Osteocyte (in vitro differentiated cells): ENCODE data around the gene CD1D. TPM values are rescaled to one million over a fixed set of nuclear protein-coding genes. Genes with fewer than 3 reads are reported as not detected.

ENCODE experiments used
- DNase-seq: peaks from one replicate; pipeline ENCODE4 v3.0.0; 2021; ENCODE audit warnings: mixed read lengths; ENCODE audit not compliant: unreplicated experiment; ENCODE audit errors: extremely low spot score
- H3K27ac Mint-ChIP-seq: one replicate; pipeline ENCODE4 v1.8.0; 2021; ENCODE audit warnings: mild to moderate bottlenecking, mixed read lengths; ENCODE audit not compliant: unreplicated experiment
- H3K27me3 Mint-ChIP-seq: one replicate; pipeline ENCODE4 v1.8.0; 2021; ENCODE audit warnings: mixed read lengths; ENCODE audit not compliant: unreplicated experiment
- H3K36me3 Mint-ChIP-seq: one replicate; pipeline ENCODE4 v1.8.0; 2021; ENCODE audit warnings: mixed read lengths; ENCODE audit not compliant: unreplicated experiment
- H3K4me1 Mint-ChIP-seq: one replicate; pipeline ENCODE4 v1.8.0; 2021; ENCODE audit warnings: mixed read lengths; ENCODE audit not compliant: unreplicated experiment
- H3K4me3 Mint-ChIP-seq: one replicate; pipeline ENCODE4 v1.8.0; 2021; ENCODE audit warnings: mild to moderate bottlenecking, moderate library complexity, mixed read lengths; ENCODE audit not compliant: unreplicated experiment
- H3K9me3 Mint-ChIP-seq: one replicate; pipeline ENCODE4 v1.8.0; 2021; ENCODE audit warnings: mixed read lengths; ENCODE audit not compliant: unreplicated experiment
- CTCF ChIP-seq: fragments of 200-600 bp; sonication (generic); IDR thresholded peaks from 2 replicates; pipeline ENCODE4 v1.5.0; 2021; ENCODE audit warnings: antibody characterized with exemption, mild to moderate bottlenecking, moderate library complexity
- total RNA-seq: library from RNA; stranded (reverse); gene quantifications from 2 replicates; pipeline ENCODE4 v1.2.1, GENCODE V29; 2021

CD1D gene
- total RNA-seq, 1 donor from 2014 or later: not detected

- H3K4me3 Mint-ChIP-seq: no peak overlapping the region
- H3K27ac Mint-ChIP-seq: no peak overlapping the region
- peaks cover 30% of the 10 kb centered on the region for H3K4me1 Mint-ChIP-seq
- no peaks in the 10 kb centered on the region for H3K9me3 Mint-ChIP-seq
- no peaks in the 10 kb centered on the region for H3K36me3 Mint-ChIP-seq
- peaks cover 8% of the 10 kb centered on the region for H3K27me3 Mint-ChIP-seq
- TF ChIP-seq CTCF: no peak
- no peak for DNase-seq
Measured at GRCh38 chr1:158146739-158147138, 34.0 kb upstream of the CD1D start.

- peaks cover 30% of the 10 kb centered on the region for H3K4me1 Mint-ChIP-seq
- peaks cover 12% of the 10 kb centered on the region for H3K27me3 Mint-ChIP-seq
- no peak for DNase-seq
- no peak overlapping the region for H3K4me3 Mint-ChIP-seq
- no peaks in the 10 kb centered on the region for H3K9me3 Mint-ChIP-seq
- TF ChIP-seq CTCF: no peak
- no peaks in the 10 kb centered on the region for H3K36me3 Mint-ChIP-seq
- no peak overlapping the region for H3K27ac Mint-ChIP-seq
Measured at GRCh38 chr1:158147401-158147800, 33.3 kb upstream of the CD1D start.

GRCh38 chr1:158147869-158148268, 32.8 kb upstream of the CD1D start:
- Mint-ChIP-seq H3K4me1 (peaks cover 30% of the 10 kb centered on the region), H3K27me3 (peaks cover 17% of the 10 kb centered on the region)

GRCh38 chr1:158148468-158148867, 32.2 kb upstream of the CD1D start:
- Mint-ChIP-seq H3K9me3 (no peaks in the 10 kb centered on the region), H3K4me3 (peak overlapping the region; percentile 76), H3K4me1 (peaks cover 30% of the 10 kb centered on the region), H3K36me3 (no peaks in the 10 kb centered on the region), H3K27me3 (peaks cover 21% of the 10 kb centered on the region), H3K27ac (no peak overlapping the region)
- no peak for TF ChIP-seq CTCF
- DNase-seq: no peak

More at GRCh38 chr1:158147869-158148268, 32.8 kb upstream of the CD1D start:
- Mint-ChIP-seq H3K9me3 (no peaks in the 10 kb centered on the region), H3K27ac (no peak overlapping the region), H3K36me3 (no peaks in the 10 kb centered on the region), H3K4me3 (no peak overlapping the region)
- no peak for TF ChIP-seq CTCF
- no peak for DNase-seq

- H3K4me3 Mint-ChIP-seq: peak overlapping the region; percentile 76
Measured at GRCh38 chr1:158149175-158149574, 31.5 kb upstream of the CD1D start.

More at GRCh38 chr1:158149175-158149574, 31.5 kb upstream of the CD1D start:
- no peaks in the 10 kb centered on the region for H3K9me3 Mint-ChIP-seq
- TF ChIP-seq CTCF: no peak
- peak overlapping the region; percentile 62 for H3K27ac Mint-ChIP-seq
- H3K4me1 Mint-ChIP-seq: peaks cover 30% of the 10 kb centered on the region
- H3K36me3 Mint-ChIP-seq: no peaks in the 10 kb centered on the region
- peaks cover 28% of the 10 kb centered on the region for H3K27me3 Mint-ChIP-seq
- no peak for DNase-seq
